ENCODE data around the gene EMC10. TPM values are rescaled to one million over a fixed set of nuclear protein-coding genes. Genes with fewer than 3 reads are reported as not detected.
"Not testable (repeated sequence)": the region's sequence is repeated elsewhere in the genome, so short reads cannot be mapped to it uniquely, and the experiment has no call there.

The EMC10 gene
- total RNA-seq, 1 donor from 2014 or later: 97.7 TPM

GRCh38 chr19:50435627-50436026, 40.7 kb upstream of the EMC10 start:
- Histone ChIP-seq H3K4me1 (peaks cover 19% of the 10 kb centered on the region), H3K4me3 (no peak overlapping the region), H3K27me3 (ENCODE audit: low read depth) (peaks cover 39% of the 10 kb centered on the region), H3K36me3 (no peaks in the 10 kb centered on the region), H3K27ac (replicated peaks) (no peak overlapping the region), H3K9me3 (replicated peaks) (no peaks in the 10 kb centered on the region)
- intact Hi-C loops (cut with micrococcal nuclease): no loop called here
- TF ChIP-seq CTCF (IDR thresholded peaks at IDR 0.05; ENCODE audit: borderline replicate concordance): no peak
- no peak for DNase-seq

- DNase-seq: no peak
- Histone ChIP-seq H3K9me3 (replicated peaks) (no peaks in the 10 kb centered on the region), H3K4me3 (no peak overlapping the region), H3K27me3 (ENCODE audit: low read depth) (peaks cover 21% of the 10 kb centered on the region), H3K27ac (replicated peaks) (no peak overlapping the region), H3K36me3 (no peaks in the 10 kb centered on the region), H3K4me1 (no peaks in the 10 kb centered on the region)
- TF ChIP-seq CTCF (IDR thresholded peaks at IDR 0.05; ENCODE audit: borderline replicate concordance): no peak
- intact Hi-C loops (cut with micrococcal nuclease): no loop called here
These were observed 38.4 kb upstream of the EMC10 start for GRCh38 chr19:50437862-50438449.

- H3K4me1 ChIP-seq; H3K27ac ChIP-seq (replicated peaks); H3K9me3 ChIP-seq (replicated peaks); DNase-seq; H3K27me3 ChIP-seq (ENCODE audit: low read depth); H3K4me3 ChIP-seq; intact Hi-C loops (cut with micrococcal nuclease); H3K36me3 ChIP-seq: not testable (repeated sequence)
These were observed 37.2 kb upstream of the EMC10 start for GRCh38 chr19:50439130-50439529.

GRCh38 chr19:50444059-50444458, 32.2 kb upstream of the EMC10 start:
- peaks cover 4% of the 10 kb centered on the region for H3K9me3 ChIP-seq (replicated peaks)
- no peak for TF ChIP-seq CTCF (IDR thresholded peaks at IDR 0.05; ENCODE audit: borderline replicate concordance)
- intact Hi-C loops (cut with micrococcal nuclease): no loop called here
- H3K27me3 ChIP-seq (ENCODE audit: low read depth): peaks cover 6% of the 10 kb centered on the region
- H3K27ac ChIP-seq (replicated peaks): no peak overlapping the region
- DNase-seq: no peak
- no peaks in the 10 kb centered on the region for H3K4me1 ChIP-seq
- H3K36me3 ChIP-seq: no peaks in the 10 kb centered on the region
- H3K4me3 ChIP-seq: no peak overlapping the region

- no peak for TF ChIP-seq CTCF (IDR thresholded peaks at IDR 0.05; ENCODE audit: borderline replicate concordance)
- Histone ChIP-seq H3K4me3 (no peak overlapping the region), H3K27ac (replicated peaks) (no peak overlapping the region), H3K4me1 (no peaks in the 10 kb centered on the region), H3K9me3 (replicated peaks) (peaks cover 4% of the 10 kb centered on the region), H3K27me3 (ENCODE audit: low read depth) (peaks cover 21% of the 10 kb centered on the region), H3K36me3 (no peaks in the 10 kb centered on the region)
- no peak for DNase-seq
- intact Hi-C loops (cut with micrococcal nuclease): no loop called here
These were observed 29.3 kb upstream of the EMC10 start for GRCh38 chr19:50447053-50447452.

- Histone ChIP-seq H3K4me1 (no peaks in the 10 kb centered on the region), H3K27ac (replicated peaks) (no peak overlapping the region), H3K9me3 (replicated peaks) (peaks cover 4% of the 10 kb centered on the region), H3K27me3 (ENCODE audit: low read depth) (peaks cover 21% of the 10 kb centered on the region), H3K36me3 (no peaks in the 10 kb centered on the region), H3K4me3 (no peak overlapping the region)
- DNase-seq: no peak
- intact Hi-C loops (cut with micrococcal nuclease): no loop called here
- TF ChIP-seq CTCF (IDR thresholded peaks at IDR 0.05; ENCODE audit: borderline replicate concordance): no peak
These were observed 28.6 kb upstream of the EMC10 start for GRCh38 chr19:50447750-50448149.
